LNCAP (cell line): ENCODE measurements around the gene DMD.

Experiments used
- TF ChIP-seq, protein P1 (sequence below): fragments of 450-650 bp; IDR thresholded peaks from 2 replicates; pipeline ENCODE4 v1.5.1; 2017; ENCODE audit warnings: mild to moderate bottlenecking

Gene DMD

DNA sequence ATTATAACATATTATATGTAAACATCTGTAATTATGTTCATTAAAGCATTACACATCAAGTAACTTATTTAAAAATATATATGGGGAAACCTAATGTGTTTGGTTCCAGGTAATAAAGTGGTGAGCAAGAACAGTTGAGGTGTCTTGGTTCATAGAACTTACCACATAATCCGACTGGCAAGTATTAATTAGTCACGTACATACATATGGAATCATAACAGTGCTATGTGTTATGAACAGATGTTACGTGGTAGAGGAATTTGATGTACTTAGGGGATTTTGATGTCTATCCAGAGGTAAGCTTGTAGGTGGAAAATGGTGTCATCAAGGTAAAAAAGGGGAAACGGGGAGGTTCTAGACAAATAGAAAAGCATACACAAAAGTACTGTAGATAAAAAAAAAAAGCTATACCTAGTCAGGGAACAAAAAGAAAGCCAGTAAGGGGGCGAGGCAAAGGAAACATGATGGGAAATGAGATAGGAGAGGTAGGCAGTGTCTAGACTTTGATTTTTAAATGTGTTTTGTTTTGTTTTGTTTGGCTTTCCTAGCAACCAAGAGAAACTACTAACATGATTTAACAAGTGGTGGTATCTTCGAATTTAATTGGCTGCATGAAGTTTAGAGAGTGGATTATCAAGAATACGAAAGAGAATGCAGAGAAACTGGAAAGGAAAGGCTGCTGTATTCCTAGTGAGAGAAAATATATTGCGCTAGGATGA is 12.6 kb downstream of the DMD start:
- TF ChIP-seq, protein P1, sequence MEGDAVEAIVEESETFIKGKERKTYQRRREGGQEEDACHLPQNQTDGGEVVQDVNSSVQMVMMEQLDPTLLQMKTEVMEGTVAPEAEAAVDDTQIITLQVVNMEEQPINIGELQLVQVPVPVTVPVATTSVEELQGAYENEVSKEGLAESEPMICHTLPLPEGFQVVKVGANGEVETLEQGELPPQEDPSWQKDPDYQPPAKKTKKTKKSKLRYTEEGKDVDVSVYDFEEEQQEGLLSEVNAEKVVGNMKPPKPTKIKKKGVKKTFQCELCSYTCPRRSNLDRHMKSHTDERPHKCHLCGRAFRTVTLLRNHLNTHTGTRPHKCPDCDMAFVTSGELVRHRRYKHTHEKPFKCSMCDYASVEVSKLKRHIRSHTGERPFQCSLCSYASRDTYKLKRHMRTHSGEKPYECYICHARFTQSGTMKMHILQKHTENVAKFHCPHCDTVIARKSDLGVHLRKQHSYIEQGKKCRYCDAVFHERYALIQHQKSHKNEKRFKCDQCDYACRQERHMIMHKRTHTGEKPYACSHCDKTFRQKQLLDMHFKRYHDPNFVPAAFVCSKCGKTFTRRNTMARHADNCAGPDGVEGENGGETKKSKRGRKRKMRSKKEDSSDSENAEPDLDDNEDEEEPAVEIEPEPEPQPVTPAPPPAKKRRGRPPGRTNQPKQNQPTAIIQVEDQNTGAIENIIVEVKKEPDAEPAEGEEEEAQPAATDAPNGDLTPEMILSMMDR, result no peak

DNA sequence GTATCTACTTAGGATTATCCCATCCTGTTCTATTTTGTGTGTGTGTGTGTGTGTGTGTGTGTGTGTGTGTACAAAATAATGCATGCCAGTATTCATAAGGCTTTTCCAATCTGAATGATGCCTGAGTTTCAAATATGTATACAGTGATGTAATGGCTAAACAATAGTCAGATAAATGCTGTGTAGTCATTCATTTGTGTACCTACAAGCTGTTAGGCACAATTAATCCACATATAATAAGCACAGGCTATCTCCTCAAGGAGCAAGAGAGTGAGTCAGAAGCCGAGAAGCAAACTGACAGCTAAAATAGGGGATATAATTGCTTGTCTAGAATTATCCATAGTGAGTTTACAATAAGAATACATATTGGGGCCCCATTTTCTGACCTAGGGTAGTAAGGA is 15.7 kb downstream of the DMD start:
- TF ChIP-seq, protein P1, result no peak

DNA sequence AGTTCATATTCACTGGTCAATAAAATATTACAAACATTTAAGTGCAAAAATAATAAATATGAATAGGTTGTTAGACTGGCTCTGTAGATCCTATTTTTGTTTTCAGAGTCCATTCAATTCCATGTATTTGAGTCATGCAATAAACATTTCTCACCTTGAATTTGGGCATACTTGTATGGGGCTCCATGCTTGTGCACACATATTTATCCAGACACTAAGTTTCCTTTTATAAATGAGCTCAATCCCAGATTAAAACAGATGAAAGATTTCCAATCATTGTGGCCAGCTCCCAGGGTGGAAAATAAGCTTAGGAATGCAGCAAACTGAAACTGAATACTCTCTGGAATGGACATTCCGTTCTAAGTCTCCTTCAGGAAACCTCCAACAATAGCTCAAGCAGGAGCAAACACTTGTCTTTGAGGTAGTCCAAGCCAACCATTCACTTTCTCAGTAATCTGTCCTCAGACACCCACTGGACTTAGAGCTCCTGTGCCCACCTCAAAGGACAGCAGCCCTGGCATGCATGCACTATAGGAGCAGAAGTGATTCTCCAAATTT is 16.4 kb downstream of the DMD start:
- TF ChIP-seq, protein P1, result no peak

DNA sequence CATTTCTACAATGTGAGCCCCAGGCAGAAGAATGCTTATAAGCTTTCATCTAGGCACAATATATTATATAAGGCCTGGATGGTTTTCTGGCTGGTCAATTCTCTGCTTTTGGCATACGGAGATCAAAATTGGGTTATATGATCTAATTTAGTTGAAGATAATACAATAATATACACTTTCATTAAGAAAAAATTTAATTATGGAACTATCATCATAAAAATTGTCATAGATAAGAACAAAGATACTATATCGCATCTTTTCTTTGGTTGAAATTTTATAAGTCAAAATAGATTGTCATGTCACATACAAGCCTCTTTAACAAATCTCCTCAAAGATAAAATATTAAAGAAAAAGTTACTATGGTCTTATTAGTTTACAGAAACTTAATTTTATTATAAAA is 17.1 kb downstream of the DMD start:
- TF ChIP-seq, protein P1, result no peak

DNA sequence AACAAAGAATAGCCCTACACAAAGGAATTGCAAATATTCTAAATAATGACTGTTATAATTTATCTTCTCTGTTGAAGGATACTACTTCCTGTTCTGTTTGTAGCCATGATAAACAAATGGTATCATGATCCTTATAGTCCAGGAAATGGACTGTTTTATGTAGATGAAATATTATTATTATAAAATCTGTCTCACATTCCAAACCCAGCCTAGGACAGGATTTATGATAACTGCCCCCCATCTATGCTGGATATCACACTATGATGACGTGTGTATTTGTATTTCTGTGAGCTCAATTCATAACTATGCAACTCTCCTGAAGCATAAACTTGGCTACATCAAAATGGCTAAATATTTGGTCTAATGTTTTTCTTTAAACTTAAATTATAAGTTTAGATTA is 21.3 kb downstream of the DMD start:
- TF ChIP-seq, protein P1, result no peak

DNA sequence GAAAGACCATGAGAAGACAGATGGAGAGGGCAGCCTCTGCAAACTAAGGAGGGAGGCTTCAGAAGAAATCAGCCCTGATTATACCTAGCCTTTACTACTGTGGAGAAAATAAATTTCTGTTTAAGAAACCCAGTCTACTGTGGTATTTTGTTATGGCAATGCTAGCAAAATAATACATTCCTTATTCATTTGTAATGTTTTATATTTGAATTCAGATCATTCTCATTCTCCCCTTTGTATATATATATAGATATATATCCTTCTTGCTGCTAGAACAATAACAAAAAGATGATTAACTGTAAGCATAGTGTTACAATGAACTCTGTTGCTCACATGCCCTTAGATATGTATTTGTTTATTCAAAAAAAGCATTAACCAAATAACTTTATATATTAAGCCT is 22.5 kb downstream of the DMD start:
- TF ChIP-seq, protein P1, result no peak

DNA sequence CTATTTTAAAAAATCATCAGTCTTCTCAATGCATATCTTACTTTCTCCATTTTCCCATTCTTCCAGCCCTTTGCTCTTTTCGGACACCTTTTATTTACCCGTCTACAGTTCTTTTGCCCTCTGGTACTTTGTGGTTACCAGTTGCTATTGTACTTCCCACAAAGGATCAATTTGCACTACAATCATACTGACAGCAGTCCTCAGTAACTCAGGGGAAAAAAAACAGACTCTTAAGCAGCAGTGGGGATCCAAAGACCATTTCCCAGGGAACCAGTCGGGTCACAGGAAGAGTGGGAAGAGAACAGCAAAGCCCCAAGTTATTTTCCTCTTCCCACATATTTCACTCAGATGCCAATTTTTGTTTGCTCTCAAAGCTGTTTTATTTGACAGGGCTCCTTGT is 23.1 kb downstream of the DMD start:
- TF ChIP-seq, protein P1, result no peak

DNA sequence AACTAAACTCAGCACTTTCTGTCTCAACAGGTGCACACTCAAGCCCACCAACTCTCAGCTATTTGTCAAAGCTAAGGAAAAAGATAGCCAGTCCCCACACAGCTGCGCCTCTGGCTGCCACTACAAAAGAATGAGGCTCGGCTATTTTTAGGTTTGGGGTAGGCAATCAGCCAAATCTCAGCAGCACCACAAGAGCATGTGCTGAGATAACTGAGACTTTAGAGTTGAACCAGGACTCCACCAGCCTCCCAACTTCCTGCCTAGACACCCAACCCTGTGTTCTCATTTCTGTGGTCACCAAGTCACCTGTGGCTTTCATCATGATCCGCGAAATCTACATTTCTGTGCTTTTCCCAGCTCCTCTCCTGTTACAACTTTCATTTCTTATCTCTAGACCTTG is 28.0 kb downstream of the DMD start:
- TF ChIP-seq, protein P1, result no peak
